SK-N-SH treated with all-trans-retinoic acid at 6 μM for 48 hours (cell line): ENCODE data around the gene TSKU.
"Not testable (repeated sequence)": the region's sequence is repeated elsewhere in the genome, so short reads cannot be mapped to it uniquely, and the experiment has no call there.

Experiments
- ESRRG ChIP-seq: fragments of 250-450 bp; sonication (Bioruptor Pico); IDR thresholded peaks from 2 replicates; pipeline ENCODE4 v1.6.1; 2021; ENCODE audit warnings: mild to moderate bottlenecking
- GLIS3 ChIP-seq: fragments of 250-450 bp; sonication (Bioruptor Pico); IDR thresholded peaks from 2 replicates; pipeline ENCODE4 v1.5.0; 2020; ENCODE audit warnings: mild to moderate bottlenecking, moderate library complexity
- PPARA ChIP-seq: fragments of 250-450 bp; sonication (Bioruptor Pico); IDR thresholded peaks from 2 replicates; pipeline ENCODE4 v1.5.0; 2020; ENCODE audit warnings: mild to moderate bottlenecking, borderline replicate concordance
- SNAI2 ChIP-seq: fragments of 250-450 bp; sonication (Bioruptor Pico); IDR thresholded peaks from 2 replicates; pipeline ENCODE4 v1.5.0; 2020; ENCODE audit warnings: mild to moderate bottlenecking, moderate library complexity
- TOX ChIP-seq: fragments of 250-450 bp; sonication (Bioruptor Pico); IDR thresholded peaks from 2 replicates; pipeline ENCODE4 v1.8.0; 2021; ENCODE audit warnings: mild to moderate bottlenecking, moderate library complexity, borderline replicate concordance
- TSHZ2 ChIP-seq: fragments of 250-450 bp; sonication (Bioruptor Pico); IDR thresholded peaks from 2 replicates; pipeline ENCODE4 v1.5.0; 2020; ENCODE audit warnings: mild to moderate bottlenecking, moderate library complexity
- ZC3H10 ChIP-seq: fragments of 250-450 bp; sonication (Bioruptor Pico); IDR thresholded peaks from 2 replicates; pipeline ENCODE4 v1.5.1; 2021; ENCODE audit warnings: mild to moderate bottlenecking, moderate library complexity
- ZFP30 ChIP-seq: fragments of 450-650 bp; formaldehyde crosslinking; IDR thresholded peaks from 2 replicates; pipeline ENCODE4 v1.5.0; 2022; ENCODE audit warnings: mild to moderate bottlenecking, moderate library complexity
- TF ChIP-seq, protein P1 (sequence below): fragments of 250-450 bp; sonication (Bioruptor Pico); IDR thresholded peaks from 2 replicates; pipeline ENCODE4 v1.8.0; 2020; ENCODE audit warnings: mild to moderate bottlenecking, moderate library complexity, borderline replicate concordance
- TF ChIP-seq, protein P2 (sequence below): fragments of 250-450 bp; sonication (Bioruptor Pico); IDR thresholded peaks from 2 replicates; pipeline ENCODE4 v1.5.1; 2020; ENCODE audit warnings: low read depth, mild to moderate bottlenecking, moderate library complexity

GRCh38 chr11:76733906-76734305 is 49.2 kb upstream of the TSKU start:
- not testable (repeated sequence) for TF ChIP-seq ZFP30, ZC3H10, TSHZ2, ESRRG, GLIS3, SNAI2, PPARA, TOX (CRISPR knock-in tag)
- TF ChIP-seq, protein P1, sequence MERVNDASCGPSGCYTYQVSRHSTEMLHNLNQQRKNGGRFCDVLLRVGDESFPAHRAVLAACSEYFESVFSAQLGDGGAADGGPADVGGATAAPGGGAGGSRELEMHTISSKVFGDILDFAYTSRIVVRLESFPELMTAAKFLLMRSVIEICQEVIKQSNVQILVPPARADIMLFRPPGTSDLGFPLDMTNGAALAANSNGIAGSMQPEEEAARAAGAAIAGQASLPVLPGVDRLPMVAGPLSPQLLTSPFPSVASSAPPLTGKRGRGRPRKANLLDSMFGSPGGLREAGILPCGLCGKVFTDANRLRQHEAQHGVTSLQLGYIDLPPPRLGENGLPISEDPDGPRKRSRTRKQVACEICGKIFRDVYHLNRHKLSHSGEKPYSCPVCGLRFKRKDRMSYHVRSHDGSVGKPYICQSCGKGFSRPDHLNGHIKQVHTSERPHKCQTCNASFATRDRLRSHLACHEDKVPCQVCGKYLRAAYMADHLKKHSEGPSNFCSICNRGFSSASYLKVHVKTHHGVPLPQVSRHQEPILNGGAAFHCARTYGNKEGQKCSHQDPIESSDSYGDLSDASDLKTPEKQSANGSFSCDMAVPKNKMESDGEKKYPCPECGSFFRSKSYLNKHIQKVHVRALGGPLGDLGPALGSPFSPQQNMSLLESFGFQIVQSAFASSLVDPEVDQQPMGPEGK (CRISPR knock-in tag) = not testable (repeated sequence)
- TF ChIP-seq, protein P2, sequence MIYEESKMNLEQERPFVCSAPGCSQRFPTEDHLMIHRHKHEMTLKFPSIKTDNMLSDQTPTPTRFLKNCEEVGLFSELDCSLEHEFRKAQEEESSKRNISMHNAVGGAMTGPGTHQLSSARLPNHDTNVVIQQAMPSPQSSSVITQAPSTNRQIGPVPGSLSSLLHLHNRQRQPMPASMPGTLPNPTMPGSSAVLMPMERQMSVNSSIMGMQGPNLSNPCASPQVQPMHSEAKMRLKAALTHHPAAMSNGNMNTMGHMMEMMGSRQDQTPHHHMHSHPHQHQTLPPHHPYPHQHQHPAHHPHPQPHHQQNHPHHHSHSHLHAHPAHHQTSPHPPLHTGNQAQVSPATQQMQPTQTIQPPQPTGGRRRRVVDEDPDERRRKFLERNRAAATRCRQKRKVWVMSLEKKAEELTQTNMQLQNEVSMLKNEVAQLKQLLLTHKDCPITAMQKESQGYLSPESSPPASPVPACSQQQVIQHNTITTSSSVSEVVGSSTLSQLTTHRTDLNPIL = not testable (repeated sequence)
